ENCODE data around the gene UNC13B. TPM values are rescaled to one million over a fixed set of nuclear protein-coding genes. Genes with fewer than 3 reads are reported as not detected.

Gene UNC13B
- total and polyA plus RNA-seq, 2 donors (not counting 3 experiments of a cell fraction or from before 2014, with no cell fraction given), result 30.1 to 46.2 TPM

DNA sequence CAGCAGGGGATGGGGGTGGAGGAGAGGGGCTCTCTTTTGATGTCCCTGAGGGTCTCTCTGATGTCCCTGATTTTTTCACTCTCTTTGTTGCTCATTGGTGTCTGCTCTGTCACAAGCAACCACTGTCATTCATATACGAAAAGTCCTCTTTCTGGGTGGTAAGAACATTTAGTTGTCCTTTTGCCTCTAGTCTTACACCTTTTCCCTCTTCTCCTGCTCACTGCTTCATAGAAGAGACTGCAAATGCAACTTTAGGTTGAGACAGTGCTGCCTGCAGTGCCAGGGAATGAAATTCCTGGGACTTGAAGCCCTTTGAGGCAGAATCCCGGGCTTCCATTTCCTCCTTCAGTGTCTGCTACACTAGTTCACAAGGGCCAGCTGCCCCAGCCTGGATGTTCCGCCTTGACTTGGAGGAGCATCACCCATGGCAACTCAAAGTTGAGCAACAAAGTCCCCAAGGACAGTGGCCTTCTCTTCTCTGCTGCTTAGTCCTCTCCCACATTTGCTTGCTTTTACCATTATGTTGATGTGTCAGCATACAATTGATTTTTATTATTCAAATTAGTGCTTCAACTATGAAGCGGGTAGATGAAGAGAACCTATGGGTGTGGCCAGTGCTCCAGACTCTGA lies 233.4 kb downstream of the UNC13B start:
- no peak for DNase-seq (ENCODE audit: low read depth, low spot score)
- ChIA-PET POLR2A (no interaction called here), CTCF (no interaction called here)
- dilution Hi-C loops (cut with MboI; ENCODE audit: extremely low pct_ligation_motif_present, low sequenced_read_pairs), result no loop called here
- no peak overlapping the region for H3K4me2 ChIP-seq (ENCODE audit: insufficient read depth, low read length)
- intact Hi-C loops (cut with micrococcal nuclease), result no loop called here
- no peaks in the 10 kb centered on the region for H3K9me1 ChIP-seq (replicated peaks; ENCODE audit: control insufficient read depth, extremely low read depth, insufficient read depth, low read length)
- no peak overlapping the region for H3K27ac ChIP-seq (ENCODE audit: insufficient read depth, low read depth, low read length)
- H3K4me1 ChIP-seq (ENCODE audit: control insufficient read depth, extremely low read depth, insufficient read depth, low read length), result no peaks in the 10 kb centered on the region
- no peak overlapping the region for H3K4me3 ChIP-seq (replicated peaks in 1 of 3; ENCODE audit: insufficient read depth in 1 of 3, low read depth in 1 of 3, low read length in 3 of 3)
- no peak for TF ChIP-seq GATA2 (IDR thresholded peaks at IDR 0.05; ENCODE audit: insufficient read depth, insufficient read length, low read depth, low read length)
- TF ChIP-seq POLR2AphosphoS5 (IDR thresholded peaks at IDR 0.05; ENCODE audit: insufficient read depth, low read depth, low read length), result no peak
- no peak for TF ChIP-seq MYC (IDR thresholded peaks at IDR 0.05; ENCODE audit: low read depth, low read length)
- TF ChIP-seq, protein P1, sequence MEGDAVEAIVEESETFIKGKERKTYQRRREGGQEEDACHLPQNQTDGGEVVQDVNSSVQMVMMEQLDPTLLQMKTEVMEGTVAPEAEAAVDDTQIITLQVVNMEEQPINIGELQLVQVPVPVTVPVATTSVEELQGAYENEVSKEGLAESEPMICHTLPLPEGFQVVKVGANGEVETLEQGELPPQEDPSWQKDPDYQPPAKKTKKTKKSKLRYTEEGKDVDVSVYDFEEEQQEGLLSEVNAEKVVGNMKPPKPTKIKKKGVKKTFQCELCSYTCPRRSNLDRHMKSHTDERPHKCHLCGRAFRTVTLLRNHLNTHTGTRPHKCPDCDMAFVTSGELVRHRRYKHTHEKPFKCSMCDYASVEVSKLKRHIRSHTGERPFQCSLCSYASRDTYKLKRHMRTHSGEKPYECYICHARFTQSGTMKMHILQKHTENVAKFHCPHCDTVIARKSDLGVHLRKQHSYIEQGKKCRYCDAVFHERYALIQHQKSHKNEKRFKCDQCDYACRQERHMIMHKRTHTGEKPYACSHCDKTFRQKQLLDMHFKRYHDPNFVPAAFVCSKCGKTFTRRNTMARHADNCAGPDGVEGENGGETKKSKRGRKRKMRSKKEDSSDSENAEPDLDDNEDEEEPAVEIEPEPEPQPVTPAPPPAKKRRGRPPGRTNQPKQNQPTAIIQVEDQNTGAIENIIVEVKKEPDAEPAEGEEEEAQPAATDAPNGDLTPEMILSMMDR (IDR thresholded peaks at IDR 0.05; ENCODE audit: extremely low read depth in 1 of 2, insufficient read depth in 1 of 2, low read depth in 1 of 2, low read length in 2 of 2), result no peak
- TF ChIP-seq EZH2 (IDR thresholded peaks at IDR 0.05; ENCODE audit: borderline replicate concordance, low read depth, low read length, severe bottlenecking), result no peak
- TF ChIP-seq, protein P2, sequence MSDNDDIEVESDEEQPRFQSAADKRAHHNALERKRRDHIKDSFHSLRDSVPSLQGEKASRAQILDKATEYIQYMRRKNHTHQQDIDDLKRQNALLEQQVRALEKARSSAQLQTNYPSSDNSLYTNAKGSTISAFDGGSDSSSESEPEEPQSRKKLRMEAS (IDR thresholded peaks at IDR 0.05; ENCODE audit: insufficient read depth, insufficient read length), result no peak
- TF ChIP-seq JUN (IDR thresholded peaks at IDR 0.05; ENCODE audit: borderline replicate concordance, insufficient read depth, insufficient read length, low read depth), result no peak
- no peak for TF ChIP-seq POLR2A (IDR thresholded peaks at IDR 0.05; ENCODE audit: low read depth, low read length)
- TF ChIP-seq FOS (IDR thresholded peaks at IDR 0.05; ENCODE audit: borderline replicate concordance, insufficient read depth, low read length), result no peak
- no peaks in the 10 kb centered on the region for H3K9me3 ChIP-seq (replicated peaks; ENCODE audit: control insufficient read depth, insufficient read depth, low read length)
- BruUV-seq (replicated peaks), result no TSS peak
- H3K36me3 ChIP-seq (ENCODE audit: control insufficient read depth in 2 of 2, extremely low read depth in 1 of 2, insufficient read depth in 2 of 2, low read length in 2 of 2), result peaks cover 17 to 43% of the 10 kb centered on the region in 2 experiments
- no peak overlapping the region for H3K9ac ChIP-seq (replicated peaks; ENCODE audit: extremely low read depth, insufficient read depth, low read length)
- no peaks in the 10 kb centered on the region for H4K20me1 ChIP-seq (replicated peaks; ENCODE audit: control insufficient read depth, extremely low read depth, insufficient read depth, low read length)
- no peaks in the 10 kb centered on the region for H3K27me3 ChIP-seq (ENCODE audit: control insufficient read depth in 2 of 2, insufficient read depth in 2 of 2, low read length in 2 of 2)
- no peak for FAIRE-seq
- no peak overlapping the region for H2AFZ ChIP-seq (ENCODE audit: low read depth, low read length)
- H3K79me2 ChIP-seq (ENCODE audit: control insufficient read depth, insufficient read depth, low read length), result no peaks in the 10 kb centered on the region

All from endothelial cell of umbilical vein (primary cell).